ENCODE measurements around the gene TCF23.

Gene TCF23

GRCh38 chr2:27204566-27204965 is 55.8 kb downstream of the TCF23 start:
- in situ Hi-C loops (cut with HindIII; ENCODE audit: low pct_ligation_motif_present, low pct_unique_long_range_greater_than_20kb, low sequenced_read_pairs), result no loop called here
- no peak for DNase-seq

GRCh38 chr2:27205206-27205605 is 56.4 kb downstream of the TCF23 start:
- in situ Hi-C loops (cut with HindIII; ENCODE audit: low pct_ligation_motif_present, low pct_unique_long_range_greater_than_20kb, low sequenced_read_pairs), result no loop called here
- no peak for DNase-seq

GRCh38 chr2:27206346-27206745 is 57.5 kb downstream of the TCF23 start:
- DNase-seq, result no peak
- in situ Hi-C loops (cut with HindIII; ENCODE audit: low pct_ligation_motif_present, low pct_unique_long_range_greater_than_20kb, low sequenced_read_pairs), result no loop called here

Data from ACHN (cell line).